Activated CD8-positive, alpha-beta memory T cell treated with anti-CD3 and anti-CD28 coated beads for 1 hour (primary cell): Measurements from ENCODE around the gene OBSCN.

Source experiments
- DNase-seq, 2 donors: peaks; one replicate each; pipeline ENCODE4 v3.0.0-alpha.2; 2020; ENCODE audit warnings: low read depth in 1 of 2; ENCODE audit errors: extremely low read depth in 1 of 2

OBSCN gene

DNA sequence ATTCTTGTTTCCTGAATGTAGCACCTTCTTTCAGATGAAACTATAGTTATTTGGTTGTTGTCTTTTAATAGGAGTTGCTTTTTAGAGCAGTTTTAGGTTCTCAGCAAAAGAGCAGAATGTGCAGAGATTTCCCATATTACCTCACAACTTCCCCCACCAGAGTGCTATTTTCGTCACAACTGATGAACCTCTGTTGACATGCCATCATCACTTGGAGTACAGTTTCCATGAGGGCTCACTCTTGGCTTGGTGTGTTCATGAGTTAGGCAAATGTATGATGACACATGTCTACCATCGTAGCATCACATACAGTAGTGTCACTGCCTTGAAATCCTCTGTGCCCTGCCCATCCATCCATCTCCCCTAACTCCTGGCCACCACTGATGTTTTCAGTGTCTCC, 38.5 kb upstream of the OBSCN start:
- no peak for DNase-seq

- no peak for DNase-seq
Observed at GRCh38 chr1:228170666-228171065, 37.2 kb upstream of the OBSCN start.

DNA sequence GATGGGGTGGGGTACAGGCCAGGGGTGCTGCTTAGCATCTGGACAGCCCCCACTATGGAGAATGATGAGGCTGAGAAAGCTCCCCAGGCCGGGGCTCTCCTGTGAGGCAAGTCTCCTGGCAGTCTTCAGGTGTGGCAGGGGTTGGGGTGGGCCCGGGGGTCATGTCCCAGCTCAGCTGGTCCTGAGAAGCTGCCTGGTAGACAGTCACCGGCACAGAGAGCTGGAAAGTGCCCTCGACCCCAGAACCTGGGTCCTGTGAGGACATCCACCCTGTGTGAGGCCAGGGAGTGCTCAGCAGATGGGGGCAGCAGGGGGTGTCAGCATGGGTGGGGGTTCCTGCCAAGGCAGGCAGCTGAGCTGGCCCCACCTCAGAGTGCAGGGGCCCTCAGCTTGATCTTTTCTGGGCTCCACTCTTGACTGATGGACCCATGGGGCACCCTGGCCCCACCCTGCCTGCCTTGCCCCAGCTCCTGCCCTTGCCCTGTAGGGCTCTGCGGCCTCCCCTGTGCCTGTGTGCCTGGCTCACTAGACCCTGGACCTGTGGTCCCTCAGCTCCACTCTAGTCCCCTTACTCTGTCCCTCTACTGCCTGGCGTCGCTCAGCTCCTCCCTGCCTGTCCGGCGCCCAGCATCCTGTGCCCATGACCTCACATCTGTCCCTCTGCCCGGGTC, 36.5 kb upstream of the OBSCN start:
- no peak for DNase-seq

GRCh38 chr1:228172591-228173527, 35.0 kb upstream of the OBSCN start:
- no peak for DNase-seq

- peak in 1 of 2 donors; percentile 30 for DNase-seq
Observed at GRCh38 chr1:228173528-228174481, 34.0 kb upstream of the OBSCN start.

GRCh38 chr1:228174482-228175315, 33.1 kb upstream of the OBSCN start:
- DNase-seq, result no peak

GRCh38 chr1:228175316-228176023, 32.4 kb upstream of the OBSCN start:
- no peak for DNase-seq

DNA sequence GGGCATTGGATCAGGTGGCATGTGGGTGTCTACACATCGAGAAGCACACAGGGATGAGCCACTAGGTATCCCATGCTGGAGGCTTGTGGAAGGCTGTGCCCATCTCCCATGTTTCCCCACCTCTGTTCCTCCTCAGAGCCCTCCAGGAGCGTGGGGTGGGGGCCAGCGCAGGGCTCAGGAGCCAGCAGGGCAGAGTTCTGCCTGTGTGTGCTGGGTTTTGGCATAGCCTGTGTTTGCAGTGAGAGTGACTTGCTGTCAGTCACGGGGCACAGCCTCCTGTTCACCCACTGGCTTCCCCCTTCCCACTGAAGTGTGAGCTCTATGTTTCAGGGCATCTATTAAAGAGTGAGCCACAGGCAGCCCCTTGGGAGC, 31.8 kb upstream of the OBSCN start:
- no peak for DNase-seq

DNA sequence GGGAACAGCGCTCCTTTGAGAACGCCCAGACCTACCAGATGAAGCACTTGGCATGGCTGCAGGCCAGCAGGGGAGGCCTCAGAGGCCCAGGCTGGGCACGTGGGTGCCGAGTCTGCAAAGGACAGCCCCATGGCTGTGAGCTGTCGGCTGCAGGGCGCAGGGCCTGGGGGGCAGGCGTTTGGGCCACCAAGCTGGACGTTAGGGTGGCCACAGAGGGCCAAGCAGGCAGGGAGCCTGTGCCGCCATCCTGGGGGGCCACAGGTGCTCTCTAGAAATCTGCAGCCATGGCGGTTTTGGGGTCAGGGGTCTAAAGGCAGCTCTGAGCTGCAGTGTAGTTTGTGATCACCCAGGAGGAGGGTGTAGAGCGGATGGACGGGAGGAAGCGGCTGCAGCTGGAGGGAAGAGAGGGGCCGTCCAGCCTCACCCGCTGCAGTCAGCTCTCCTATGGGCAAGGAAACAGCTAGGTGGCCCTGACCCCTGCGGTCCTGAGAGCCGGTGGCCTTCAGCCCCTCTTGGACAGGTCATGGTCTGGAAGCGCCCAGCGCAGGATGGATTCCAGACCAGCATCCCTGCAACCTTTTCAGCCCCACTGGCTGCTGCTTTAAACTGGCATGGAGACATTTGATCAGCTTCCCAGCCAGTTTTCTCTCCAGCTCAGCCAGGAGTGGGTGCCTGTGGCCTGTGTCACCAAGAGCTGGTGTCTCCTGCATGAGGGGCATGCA, 31.2 kb upstream of the OBSCN start:
- no peak for DNase-seq

DNA sequence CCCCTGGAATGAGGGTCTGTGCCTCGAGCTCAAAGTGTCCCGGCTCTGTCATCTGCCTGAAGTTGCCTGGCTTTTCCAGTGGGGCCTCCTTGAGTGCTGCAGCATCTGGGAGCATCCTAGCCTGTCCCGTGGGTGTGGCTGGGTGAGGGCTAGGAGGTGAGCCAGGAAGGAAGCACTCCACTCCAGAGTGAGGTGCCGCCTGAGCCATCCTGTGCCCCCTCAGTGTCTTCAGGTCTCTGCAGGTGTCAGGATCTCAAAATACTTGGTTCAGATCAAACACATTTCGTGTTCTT, 30.7 kb upstream of the OBSCN start:
- no peak for DNase-seq

GRCh38 chr1:228177721-228178710, 29.8 kb upstream of the OBSCN start:
- DNase-seq, result no peak

DNA sequence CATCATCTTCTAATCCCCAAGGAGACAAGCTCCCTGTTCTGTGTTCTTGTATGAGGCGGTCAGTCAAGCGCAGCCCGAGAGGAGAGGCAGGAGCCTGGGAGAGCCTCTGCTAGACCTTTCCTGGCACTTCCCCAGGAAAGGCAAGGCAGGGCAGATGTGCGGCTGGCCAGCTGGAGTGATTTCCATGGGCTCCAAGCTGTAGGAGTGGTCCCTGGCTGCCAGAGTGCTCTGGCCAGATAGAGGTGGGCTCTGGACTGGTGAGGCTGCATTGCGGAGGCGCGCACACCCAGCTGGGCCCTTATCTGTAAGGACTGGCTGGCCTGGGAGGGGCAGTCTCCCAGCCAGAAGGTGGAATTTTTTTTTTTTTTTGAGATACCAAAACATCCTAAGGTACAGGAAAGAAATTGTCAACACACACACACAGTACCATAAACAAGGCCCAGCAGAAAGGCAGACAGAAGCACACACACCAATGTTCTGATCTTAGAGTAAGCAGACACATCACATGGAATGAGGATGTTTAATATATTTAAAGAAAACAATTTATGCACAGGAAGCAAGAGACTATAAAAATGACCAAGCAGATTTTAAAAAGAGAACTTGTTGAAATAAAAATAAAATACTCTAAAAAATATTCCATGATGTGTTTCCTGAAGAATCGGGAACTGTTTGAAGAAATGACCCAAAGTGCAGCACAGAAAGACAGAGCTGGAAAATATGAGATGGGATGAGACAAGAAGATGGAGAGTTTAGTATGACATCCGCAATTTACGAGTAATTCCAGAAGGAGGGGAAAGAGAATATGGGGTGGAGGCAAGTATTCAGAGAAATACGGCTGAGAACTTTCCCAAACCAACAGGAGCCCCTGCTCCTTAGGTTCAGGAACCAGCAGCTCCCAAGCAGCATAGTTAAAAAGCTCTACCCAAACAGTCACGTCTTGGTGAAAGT, 28.8 kb upstream of the OBSCN start:
- DNase-seq, result no peak

GRCh38 chr1:228180271-228180958, 27.4 kb upstream of the OBSCN start:
- DNase-seq, result no peak

DNA sequence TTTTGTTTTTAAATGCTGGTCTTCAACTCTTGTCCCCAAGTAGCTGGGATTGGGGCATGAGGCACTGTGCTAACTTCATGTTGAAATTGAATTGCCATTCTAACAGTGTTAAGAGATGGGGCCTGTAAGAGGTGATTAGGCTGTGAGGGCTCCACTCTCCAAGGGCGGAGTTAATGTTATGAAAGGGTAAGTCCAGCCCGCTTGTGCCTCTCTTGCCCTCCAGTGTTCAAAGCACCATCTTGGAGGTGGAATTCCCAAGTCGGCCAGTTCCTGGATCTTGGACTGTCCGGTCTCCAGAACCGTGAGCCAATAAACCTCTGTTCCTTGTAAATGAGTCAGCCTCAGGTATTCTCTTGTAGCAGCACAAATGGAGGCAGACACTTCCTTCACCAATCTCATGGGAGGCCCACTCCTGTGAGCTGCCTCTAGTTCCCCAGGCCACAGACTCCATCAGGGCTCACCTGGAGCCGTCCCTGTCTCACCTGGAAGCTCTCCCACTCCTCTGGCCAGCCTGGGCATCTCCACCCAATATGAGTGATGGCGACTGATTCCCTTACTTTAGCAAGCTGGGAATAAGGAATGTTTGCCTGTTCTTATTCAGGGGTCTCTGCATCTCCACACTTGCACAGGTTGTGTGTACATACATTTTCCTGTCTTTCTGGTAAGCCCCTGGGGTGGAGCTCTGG, 26.7 kb upstream of the OBSCN start:
- no peak for DNase-seq

GRCh38 chr1:228181645-228182034, 26.2 kb upstream of the OBSCN start:
- no peak for DNase-seq
